ENCODE measurements around the gene C4orf54.

GRCh38 chr4:99647071-99647470 lies 10.6 kb downstream of the C4orf54 start:
- TF ChIP-seq CTCF (IDR thresholded peaks at IDR 0.05; ENCODE audit: poor library complexity, severe bottlenecking), result no peak
- no peak for TF ChIP-seq RAD21 (conservative IDR thresholded peaks at IDR 0.05)
- no peak for TF ChIP-seq TAF1 (IDR thresholded peaks at IDR 0.05; ENCODE audit: low read depth)
